A673 (cell line): ENCODE data around the gene TH. TPM values are rescaled to one million over a fixed set of nuclear protein-coding genes. Genes with fewer than 3 reads are reported as not detected.

ENCODE experiments used
- BruUV-seq: library from RNA; stranded (reverse); fragments of 400-500 nt; replicated peaks from 2 replicates; lab custom pipeline; 2021; lab: Mats Ljungman, UMichigan
- CTCF ChIA-PET: fragments of 300-600 bp; sonication (Branson Sonifier 250); formaldehyde crosslinking; loops from one replicate; lab custom pipeline; 2022; ENCODE audit warnings: antibody characterized with exemption; lab: Charles Lee
- POLR2A ChIA-PET: fragments of 300-600 bp; sonication (Branson Sonifier 250); formaldehyde crosslinking; loops from one replicate; lab custom pipeline; 2022; ENCODE audit warnings: antibody characterized with exemption; ENCODE audit not compliant: low non-redundant PET; lab: Charles Lee
- DNase-seq: peaks from one replicate; pipeline ENCODE4 v3.0.0-alpha.2; 2015; ENCODE audit warnings: low spot score
- H3K27ac ChIP-seq: fragments of 200-600 bp; sonication (generic); 2 replicates; pipeline ENCODE4 v1.5.1; 2016; ENCODE audit warnings: mixed run types, low read depth, mild to moderate bottlenecking, mixed read lengths, antibody characterized with exemption, low read length; ENCODE audit not compliant: poor library complexity, severe bottlenecking
- H3K27me3 ChIP-seq: fragments of 200-600 bp; sonication (generic); replicated peaks from 2 replicates; pipeline ENCODE4 v1.6.1; 2017; ENCODE audit warnings: mixed run types, low read depth, mild to moderate bottlenecking, mixed read lengths, antibody characterized with exemption, low read length; ENCODE audit not compliant: insufficient read depth, poor library complexity
- H3K36me3 ChIP-seq: fragments of 200-600 bp; sonication (generic); 2 replicates; pipeline ENCODE4 v1.6.1; 2016; ENCODE audit warnings: mixed run types, mild to moderate bottlenecking, mixed read lengths, antibody characterized with exemption, low read length; ENCODE audit not compliant: insufficient read depth, poor library complexity, severe bottlenecking
- H3K4me1 ChIP-seq: fragments of 200-600 bp; sonication (generic); 2 replicates; pipeline ENCODE4 v1.6.1; 2017; ENCODE audit warnings: mixed run types, mild to moderate bottlenecking, mixed read lengths, antibody characterized with exemption, low read length; ENCODE audit not compliant: insufficient read depth, poor library complexity, severe bottlenecking
- H3K4me3 ChIP-seq: fragments of 200-600 bp; sonication (generic); 2 replicates; pipeline ENCODE4 v1.5.1; 2016; ENCODE audit warnings: low read depth, mixed run types, mild to moderate bottlenecking, mixed read lengths, low read length; ENCODE audit not compliant: poor library complexity, severe bottlenecking
- H3K9me3 ChIP-seq: fragments of 200-600 bp; sonication (generic); 2 replicates; pipeline ENCODE4 v1.6.1; 2016; ENCODE audit warnings: mixed run types, low read depth, mild to moderate bottlenecking, mixed read lengths, antibody characterized with exemption, low read length; ENCODE audit not compliant: poor library complexity, severe bottlenecking
- CTCF ChIP-seq: fragments of 300-800, 200-600 bp; sonication (generic); conservative IDR thresholded peaks from 2 replicates; pipeline ENCODE4 v1.5.1; 2017; ENCODE audit warnings: low read depth, mild to moderate bottlenecking, antibody characterized with exemption, low read length, moderate library complexity, mixed read lengths
- EZH2 ChIP-seq: fragments of 200-600 bp; sonication (generic); IDR thresholded peaks from 2 replicates; pipeline ENCODE4 v1.6.1; 2017; ENCODE audit warnings: borderline replicate concordance, low read depth, mild to moderate bottlenecking, mixed read lengths, antibody characterized with exemption, low read length; ENCODE audit not compliant: poor library complexity, severe bottlenecking
- intact Hi-C: fragments of 100-400 bp; cut with micrococcal nuclease; formaldehyde crosslinking; loops from one replicate; pipeline ENCODE4 v1.10.0; 2022; ENCODE audit not compliant: unreplicated experiment
- total RNA-seq: library from RNA; stranded (reverse); gene quantifications from 2 replicates; pipeline ENCODE4 v1.2.3, GENCODE V29; 2021

Gene TH
- total RNA-seq, 1 experiment from 2014 or later: not detected

- H3K4me3 ChIP-seq: no peak overlapping the region
- POLR2A ChIA-PET: no interaction called here
- H3K4me1 ChIP-seq: no peaks in the 10 kb centered on the region
- no peak for DNase-seq
- H3K36me3 ChIP-seq: no peaks in the 10 kb centered on the region
- no peak overlapping the region for H3K27ac ChIP-seq
- intact Hi-C loops: no loop called here
- H3K27me3 ChIP-seq: no peaks in the 10 kb centered on the region
- no TSS peak for BruUV-seq
- no peaks in the 10 kb centered on the region for H3K9me3 ChIP-seq
- TF ChIP-seq EZH2 (no peak), CTCF (no peak)
- CTCF ChIA-PET: no interaction called here
Measured at GRCh38 chr11:2200957-2201519, 29.4 kb upstream of the TH start.

DNA sequence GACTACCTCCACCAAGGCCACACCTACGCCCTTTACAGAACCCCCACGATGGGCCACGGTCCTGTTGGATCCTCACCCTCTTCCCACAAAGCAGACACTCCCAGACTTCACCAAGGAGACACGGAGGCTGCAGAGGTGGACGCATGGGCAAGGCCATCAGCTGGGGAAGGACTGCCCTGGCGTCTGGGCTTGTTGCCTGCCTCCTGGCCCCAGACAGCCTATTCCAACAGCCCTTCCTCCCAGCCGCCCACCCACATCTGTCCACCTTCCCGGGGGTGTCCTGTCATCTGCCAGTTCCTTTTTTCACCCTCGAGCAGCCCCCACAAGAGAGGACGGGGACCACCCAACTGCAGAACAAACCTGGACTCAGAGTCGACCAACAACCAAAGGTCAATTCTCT, 28.9 kb upstream of the TH start:
- BruUV-seq: no TSS peak
- no peak overlapping the region for H3K4me3 ChIP-seq
- H3K27me3 ChIP-seq: no peaks in the 10 kb centered on the region
- no peaks in the 10 kb centered on the region for H3K36me3 ChIP-seq
- ChIA-PET POLR2A (no interaction called here), CTCF (no interaction called here)
- no peaks in the 10 kb centered on the region for H3K4me1 ChIP-seq
- H3K9me3 ChIP-seq: no peaks in the 10 kb centered on the region
- intact Hi-C loops: no loop called here
- no peak for TF ChIP-seq EZH2
- H3K27ac ChIP-seq: no peak overlapping the region
- no peak for DNase-seq

DNA sequence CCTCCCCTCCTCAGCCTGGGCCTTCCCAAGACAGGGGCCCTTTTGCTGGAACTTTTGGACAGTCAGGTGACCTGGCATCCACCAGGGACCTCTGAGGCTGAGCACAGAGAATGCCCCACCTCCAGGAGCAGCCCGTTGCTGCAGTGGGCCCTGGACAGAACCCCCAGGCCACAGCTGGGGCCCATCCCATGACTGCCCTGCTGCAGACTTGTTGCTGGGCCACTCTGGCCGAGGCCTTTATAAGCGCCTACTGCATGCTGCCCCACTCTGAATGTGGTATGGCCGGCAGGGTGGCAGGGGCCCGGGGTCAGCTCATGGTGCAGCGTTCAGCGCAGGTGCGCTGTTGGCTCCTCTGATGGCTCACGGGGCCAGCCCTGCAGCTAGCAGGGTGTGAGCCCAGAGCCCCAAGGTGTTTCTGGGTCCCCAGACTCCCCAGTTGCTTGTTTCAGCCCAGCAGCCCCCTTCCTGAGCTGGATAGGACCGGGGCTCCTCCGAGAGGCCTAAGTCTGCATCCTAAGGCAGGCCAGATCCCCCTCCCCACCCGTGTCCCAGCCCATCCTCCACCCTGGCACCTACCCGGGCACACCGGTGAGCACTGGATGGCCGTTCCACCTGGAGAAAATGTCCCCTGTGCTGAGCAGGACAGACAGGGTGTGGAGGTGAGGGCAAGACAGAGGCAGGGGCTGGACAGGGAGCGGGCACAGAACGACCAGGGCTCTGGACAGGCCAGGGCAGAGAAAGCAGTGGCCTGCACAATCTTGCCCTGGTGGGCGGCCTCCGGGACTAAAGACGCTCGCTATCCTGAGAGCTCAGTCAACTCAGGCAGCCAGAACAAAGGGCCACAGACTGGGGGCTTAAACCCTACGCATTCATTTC, 28.1 kb upstream of the TH start:
- Histone ChIP-seq H3K27ac (no peak overlapping the region), H3K36me3 (no peaks in the 10 kb centered on the region), H3K4me3 (no peak overlapping the region), H3K9me3 (no peaks in the 10 kb centered on the region), H3K4me1 (no peaks in the 10 kb centered on the region), H3K27me3 (no peaks in the 10 kb centered on the region)
- ChIA-PET POLR2A (no interaction called here), CTCF (interaction anchor here (1.2 kb wide), 1 partner anchor 220 kb away, joined by 3 read pairs; no protein-coding TSS in a partner anchor)
- no peak for TF ChIP-seq EZH2
- TF ChIP-seq CTCF: no peak
- no peak for DNase-seq
- intact Hi-C loops: loop anchor here (10.0 kb wide), 1 partner anchor 335 kb away; no protein-coding TSS in a partner anchor
- no TSS peak for BruUV-seq
